Lung microvascular endothelial cell (primary cell): Measurements from ENCODE around the gene ABCC5. TPM values are rescaled to one million over a fixed set of nuclear protein-coding genes. Genes with fewer than 3 reads are reported as not detected.
"Not testable (repeated sequence)": the region's sequence is repeated elsewhere in the genome, so short reads cannot be mapped to it uniquely, and the experiment has no call there.

Experiments
- DNase-seq, 2 donors: peaks; one replicate each; pipeline versions ENCODE4 v3.0.0 to v3.0.0-alpha.2; 2010; ENCODE audit warnings: low read depth in 2 of 2
- total RNA-seq: library from RNA; depleted of rRNA; stranded (reverse); fragments of >200 nt; gene quantifications from 2 replicates; pipeline ENCODE4 v1.2.1, GENCODE V29; 2014

ABCC5 gene
- total RNA-seq, 1 donor from 2014 or later: 10.9 TPM

DNA sequence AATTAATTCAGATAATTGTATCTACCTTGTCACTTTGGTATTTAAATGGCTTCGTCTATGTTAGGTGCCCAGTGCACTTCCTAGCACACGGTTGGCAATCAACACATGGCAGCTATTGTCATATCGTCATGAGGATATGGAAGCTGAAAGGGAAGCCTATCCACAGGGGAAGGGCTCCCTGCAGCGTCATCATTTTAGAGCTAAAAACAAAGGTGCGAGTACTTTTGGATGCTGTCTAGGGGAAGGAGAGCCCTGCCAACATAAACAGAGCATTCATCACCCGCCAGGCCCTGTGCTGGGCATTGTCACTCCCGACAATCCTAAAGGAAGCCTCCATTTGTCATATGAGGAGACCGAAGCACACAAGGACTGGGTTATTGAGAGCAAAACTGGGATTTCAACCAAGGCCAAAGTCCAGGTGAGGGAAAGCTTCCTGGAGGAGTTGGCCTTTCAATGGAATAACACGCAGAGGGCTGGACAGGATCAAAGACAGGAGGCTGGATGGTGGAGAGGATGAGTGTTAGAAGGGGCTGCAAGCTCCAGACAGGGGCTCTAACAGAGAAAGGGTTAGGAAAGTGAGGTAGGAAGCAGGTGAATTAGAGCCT lies 125.0 kb downstream of the ABCC5 start:
- DNase-seq: peak in 1 of 2 donors; percentile 97

DNA sequence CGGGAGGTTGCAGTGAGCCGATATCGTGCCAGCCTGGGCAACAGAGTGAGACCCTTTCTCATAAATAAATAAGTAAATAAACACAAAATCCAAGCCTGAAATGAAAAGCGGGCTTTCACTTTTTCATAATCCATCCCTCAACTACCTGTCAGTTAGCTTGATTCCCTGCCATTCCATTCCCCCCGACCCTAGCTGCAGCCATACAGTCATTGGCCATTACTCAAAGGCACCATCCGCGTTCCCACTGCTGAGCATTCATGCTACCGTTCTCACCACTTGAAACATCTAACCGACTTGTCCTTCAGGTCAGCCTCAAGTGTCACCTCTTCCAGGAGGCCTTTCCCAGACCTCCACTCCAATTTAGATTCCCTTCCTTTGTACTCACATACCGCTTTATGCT lies 131.9 kb downstream of the ABCC5 start:
- DNase-seq: no peak

GRCh38 chr3:183884427-183885296 lies 133.0 kb downstream of the ABCC5 start, which contains the start of gene PARL:
Gene PARL (minus strand): TSS chr3:183884880. CDS start chr3:183884846, 34 bp downstream.
- peak; percentile 91 to 95 for DNase-seq

DNA sequence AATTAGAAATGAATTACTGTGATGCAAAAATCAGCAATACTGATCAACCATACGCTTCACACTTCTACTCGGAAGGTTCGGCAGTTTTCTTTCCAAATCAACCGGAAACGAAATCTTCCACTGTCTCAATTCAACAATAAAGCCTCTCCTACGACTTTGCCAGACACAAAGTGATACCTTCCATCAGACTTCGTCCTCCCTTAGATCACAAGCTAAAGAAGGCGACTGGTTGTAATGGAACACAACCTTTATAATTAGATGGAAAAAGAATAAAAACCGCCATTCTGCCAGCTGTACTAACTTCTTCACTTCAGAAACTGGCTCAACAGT lies 133.6 kb downstream of the ABCC5 start:
- DNase-seq: no peak

DNA sequence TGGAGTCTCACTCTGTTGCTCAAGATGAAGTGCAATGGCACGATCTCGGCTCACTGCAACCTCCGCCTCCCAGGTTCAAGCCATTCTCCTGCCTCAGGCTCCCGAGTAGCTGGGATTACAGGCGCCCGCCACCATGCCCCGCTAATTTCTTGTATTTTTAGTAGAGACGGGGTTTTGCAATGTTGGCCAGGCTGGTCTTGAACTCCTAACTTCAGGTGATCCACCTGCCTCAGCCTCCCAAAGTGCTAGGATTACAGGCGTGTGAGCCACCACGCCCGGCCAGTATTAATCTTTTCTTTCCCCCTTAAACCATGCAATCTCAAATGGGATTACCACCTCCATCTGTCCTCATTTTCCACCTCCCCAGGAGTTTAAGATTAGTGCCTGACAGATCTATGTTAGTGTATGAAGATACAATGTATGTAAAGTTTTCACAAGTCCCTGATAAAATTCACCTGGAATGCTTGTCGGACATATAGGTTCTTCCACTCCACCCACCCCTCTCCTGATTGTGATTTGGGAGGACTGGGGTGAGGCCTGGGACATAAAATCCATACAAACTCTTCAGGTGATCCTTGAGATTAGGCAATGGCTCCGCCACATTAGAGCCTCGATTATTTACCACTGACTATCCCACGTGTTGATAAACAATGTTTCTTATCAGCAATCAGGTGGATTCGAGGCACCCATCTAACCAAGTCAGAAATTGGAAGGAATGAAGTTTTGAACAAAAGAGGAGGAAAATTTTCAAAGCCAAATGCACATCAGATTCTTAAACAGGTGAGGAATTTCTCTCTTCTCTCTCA lies 134.2 kb downstream of the ABCC5 start:
- no peak for DNase-seq

- DNase-seq: no peak
Observed at GRCh38 chr3:183880121-183880520, 137.6 kb downstream of the ABCC5 start.

DNA sequence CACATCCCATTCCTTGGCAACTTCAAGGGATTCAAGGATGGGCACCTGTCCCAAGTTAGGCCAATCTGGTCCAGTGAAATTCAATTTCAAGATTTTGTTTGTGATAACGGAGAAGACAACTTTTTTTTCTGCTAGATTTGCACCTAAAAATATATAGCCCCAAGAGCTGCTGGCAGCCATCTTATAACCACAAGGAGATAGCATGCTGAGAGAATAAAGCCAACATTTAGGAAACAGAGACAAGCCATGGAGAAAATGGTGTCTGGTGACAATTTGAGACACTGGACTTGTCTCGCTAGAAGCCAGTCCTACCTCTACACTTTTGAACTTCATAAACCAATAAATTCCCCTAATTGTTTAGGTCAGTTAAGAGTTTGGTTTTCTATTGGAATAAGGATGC lies 138.4 kb downstream of the ABCC5 start:
- DNase-seq: no peak

- DNase-seq: no peak
Observed at GRCh38 chr3:183878071-183878470, 139.6 kb downstream of the ABCC5 start.

DNA sequence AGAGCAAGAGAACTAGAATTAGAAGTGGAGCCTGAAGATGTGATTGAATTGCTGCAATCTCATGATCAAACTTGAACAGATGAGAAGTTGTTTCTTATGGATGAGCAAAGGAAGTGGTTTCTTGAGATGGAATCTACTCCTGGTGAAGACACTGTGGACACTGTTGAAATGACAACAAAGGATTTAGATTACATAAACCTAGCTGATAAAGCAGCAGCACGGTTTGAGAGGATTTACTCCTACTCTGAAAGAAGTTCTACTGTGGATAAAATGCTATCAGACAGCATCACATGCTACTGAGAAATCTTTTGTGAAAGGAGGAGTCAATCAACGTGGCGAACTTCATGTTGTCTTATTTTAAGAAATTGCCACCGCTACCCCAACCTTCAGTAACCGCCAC lies 140.5 kb downstream of the ABCC5 start:
- DNase-seq: not testable (repeated sequence)

- DNase-seq: no peak
Observed at GRCh38 chr3:183875411-183875810, 142.3 kb downstream of the ABCC5 start.

DNA sequence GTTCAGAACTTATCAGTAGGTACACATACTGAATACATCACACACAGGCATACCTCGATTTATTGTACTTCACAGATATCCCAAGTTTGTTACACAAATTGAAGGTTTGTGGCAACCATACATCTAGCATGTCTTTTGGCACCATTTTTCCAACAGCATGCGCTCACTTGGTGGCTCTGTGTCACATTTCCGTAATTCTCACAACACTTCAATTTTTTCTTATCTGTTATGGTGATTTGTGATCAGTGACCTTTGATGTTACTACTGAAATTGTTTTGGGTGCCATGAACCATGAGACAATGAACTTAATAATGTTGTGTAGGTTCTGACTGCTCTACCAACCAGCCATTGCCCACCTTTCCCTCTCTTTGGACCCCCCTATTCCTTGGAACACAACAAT lies 143.8 kb downstream of the ABCC5 start:
- DNase-seq: no peak

DNA sequence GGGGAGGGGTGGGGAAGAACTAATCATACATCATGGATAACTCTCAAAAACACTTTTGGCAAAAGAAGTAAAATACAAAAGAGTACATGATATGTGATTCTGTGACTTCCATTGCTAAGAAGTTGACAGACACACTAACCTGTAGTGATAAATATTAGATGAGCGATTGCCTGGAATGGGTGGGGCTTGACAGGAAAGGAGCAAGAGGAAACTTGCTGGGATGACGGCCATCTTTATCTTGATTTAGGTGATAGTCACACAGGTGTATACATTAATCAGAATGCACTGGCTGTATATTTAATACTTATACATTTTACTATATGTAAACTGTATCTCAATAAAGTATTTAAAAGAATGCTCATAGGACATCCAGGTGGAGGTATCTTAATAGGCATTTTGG lies 146.1 kb downstream of the ABCC5 start:
- no peak for DNase-seq

DNA sequence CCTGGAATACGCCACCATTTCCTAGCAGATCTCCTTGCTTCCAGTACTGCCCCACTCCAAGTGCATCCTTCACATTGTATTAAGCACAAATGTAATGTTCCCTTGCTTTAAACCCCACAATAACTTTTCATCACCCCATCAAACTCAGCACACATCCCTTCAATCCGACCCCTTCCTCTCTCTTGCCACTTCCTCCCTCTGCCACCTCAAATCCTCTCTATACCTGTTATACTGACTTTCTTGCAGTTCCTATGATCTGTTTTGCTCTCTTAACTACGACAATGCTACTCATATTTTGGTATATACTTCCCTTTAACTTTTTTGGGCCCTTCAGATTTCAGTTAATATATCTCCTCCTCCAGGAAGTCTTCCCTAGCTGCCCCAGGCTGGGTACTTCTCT lies 147.1 kb downstream of the ABCC5 start:
- no peak for DNase-seq

Other genes with a start within 250 kb of the ABCC5 start
- gene MAP6D1, start 192.3 kb downstream of the ABCC5 start, total RNA-seq: 0.60 and 1.7 TPM in 2 replicates
- 27.6 and 30.5 TPM in 2 replicates for gene PARL, start 133.0 kb downstream of the ABCC5 start, total RNA-seq
- gene HTR3D, start 13.9 kb upstream of the ABCC5 start, total RNA-seq: not detected in 2 replicates
- gene HTR3C, start 35.2 kb upstream of the ABCC5 start, total RNA-seq: not detected in 2 replicates
- gene HTR3E, start 79.2 kb upstream of the ABCC5 start, total RNA-seq: not detected in 2 replicates
- 25.9 and 34.3 TPM in 2 replicates for gene EIF2B5, start 117.5 kb upstream of the ABCC5 start, total RNA-seq
- 15.0 and 19.8 TPM in 2 replicates for gene DVL3, start 137.5 kb upstream of the ABCC5 start, total RNA-seq
- gene AP2M1, start 157.0 kb upstream of the ABCC5 start, total RNA-seq: 442 and 454 TPM in 2 replicates
- 42.7 and 57.5 TPM in 2 replicates for gene ABCF3, start 168.3 kb upstream of the ABCC5 start, total RNA-seq
- gene VWA5B2, start 211.7 kb upstream of the ABCC5 start, total RNA-seq: under 0.01 TPM in 1 of 2 replicates, not detected in the other
- gene ALG3, start 231.1 kb upstream of the ABCC5 start, total RNA-seq: 15.5 and 20.4 TPM in 2 replicates
- gene EEF1AKMT4, start 231.8 kb upstream of the ABCC5 start, total RNA-seq: 3.5 and 3.6 TPM in 2 replicates
- not detected in 2 replicates for gene CAMK2N2, start 243.7 kb upstream of the ABCC5 start, total RNA-seq